Spleen (tissue), 7 donors: ENCODE results near the gene NUP210.

Source experiments
- POLR2A ChIP-seq, 3 donors: fragments of 450-650 bp; IDR thresholded peaks; one replicate each; pipeline ENCODE4 v1.5.1; 2017; ENCODE audit warnings: antibody characterized with exemption in 3 of 3, mild to moderate bottlenecking in 1 of 3
- POLR2AphosphoS5 ChIP-seq, 3 donors: sonication (generic); formaldehyde crosslinking; IDR thresholded peaks; one replicate each; pipeline ENCODE4 v1.5.1; 2017; ENCODE audit warnings: antibody characterized with exemption in 3 of 3
- TF ChIP-seq, protein P1 (sequence below), 11 experiments: fragments of 200-600 bp in 7 of 11; fragments of 450-650 bp in 4 of 11; sonication (generic) in 4 of 11; IDR thresholded peaks in 8 of 11; conservative IDR thresholded peaks in 3 of 11; 1 replicate in 7 of 11; 2 replicates in 4 of 11; pipeline versions ENCODE4 v1.4.0 to v1.8.0; 2016 to 2021; ENCODE audit warnings: antibody characterized with exemption in 11 of 11, inconsistent platforms in 4 of 11, mild to moderate bottlenecking in 1 of 11
- donor health status: DM: no; HTN: no; CAD: no; lungs with moderate emphysema.
- donor health status: DM: no; HTN: no; CAD: no.
- donor health status: DM: no; HTN: no; CAD: no.

DNA sequence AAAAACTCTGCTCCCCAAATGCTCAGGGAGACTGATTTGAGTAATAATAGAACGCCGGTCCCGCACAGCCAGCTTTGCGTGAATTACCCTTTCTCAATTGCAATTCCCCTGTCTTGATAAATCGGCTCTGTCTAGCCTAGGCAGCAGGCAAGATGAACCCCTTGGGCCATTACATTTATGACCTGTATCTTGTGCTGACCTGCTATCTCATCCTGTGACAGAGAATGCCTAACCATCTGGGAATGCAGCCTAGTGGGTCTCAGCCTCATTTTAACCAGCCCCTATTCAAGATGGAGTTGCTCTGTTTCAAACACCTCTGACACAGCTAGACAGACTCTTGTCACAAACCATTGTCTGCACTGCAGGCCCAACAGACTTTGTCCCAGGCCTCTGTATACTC is 13.8 kb upstream of the NUP210 start:
- TF ChIP-seq, protein P1, sequence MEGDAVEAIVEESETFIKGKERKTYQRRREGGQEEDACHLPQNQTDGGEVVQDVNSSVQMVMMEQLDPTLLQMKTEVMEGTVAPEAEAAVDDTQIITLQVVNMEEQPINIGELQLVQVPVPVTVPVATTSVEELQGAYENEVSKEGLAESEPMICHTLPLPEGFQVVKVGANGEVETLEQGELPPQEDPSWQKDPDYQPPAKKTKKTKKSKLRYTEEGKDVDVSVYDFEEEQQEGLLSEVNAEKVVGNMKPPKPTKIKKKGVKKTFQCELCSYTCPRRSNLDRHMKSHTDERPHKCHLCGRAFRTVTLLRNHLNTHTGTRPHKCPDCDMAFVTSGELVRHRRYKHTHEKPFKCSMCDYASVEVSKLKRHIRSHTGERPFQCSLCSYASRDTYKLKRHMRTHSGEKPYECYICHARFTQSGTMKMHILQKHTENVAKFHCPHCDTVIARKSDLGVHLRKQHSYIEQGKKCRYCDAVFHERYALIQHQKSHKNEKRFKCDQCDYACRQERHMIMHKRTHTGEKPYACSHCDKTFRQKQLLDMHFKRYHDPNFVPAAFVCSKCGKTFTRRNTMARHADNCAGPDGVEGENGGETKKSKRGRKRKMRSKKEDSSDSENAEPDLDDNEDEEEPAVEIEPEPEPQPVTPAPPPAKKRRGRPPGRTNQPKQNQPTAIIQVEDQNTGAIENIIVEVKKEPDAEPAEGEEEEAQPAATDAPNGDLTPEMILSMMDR (IDR thresholded peaks at IDR 0.05 in 8 of 11, conservative IDR thresholded peaks at IDR 0.05 in 3 of 11), result no peak
- no peak for TF ChIP-seq POLR2A (IDR thresholded peaks at IDR 0.05)
- TF ChIP-seq POLR2AphosphoS5 (IDR thresholded peaks at IDR 0.05), result no peak
